NT2/D1 (cell line): ENCODE data around the gene MORN1.
A peak's percentile ranks its signal among the peaks of the same experiment; 100 is the strongest.

ENCODE experiments used
- DNase-seq: peaks from one replicate; pipeline ENCODE4 v3.0.0-alpha.2; 2011; ENCODE audit warnings: low read depth, low spot score
- H3K27me3 ChIP-seq: 2 replicates; pipeline ENCODE4 v1.6.0; 2011; ENCODE audit warnings: mild to moderate bottlenecking; ENCODE audit not compliant: insufficient read length, insufficient read depth
- H3K36me3 ChIP-seq: 2 replicates; pipeline ENCODE4 v1.6.1; 2011; ENCODE audit warnings: mild to moderate bottlenecking, low read length, mixed read lengths; ENCODE audit not compliant: insufficient read depth, insufficient read length
- H3K4me1 ChIP-seq: 2 replicates; pipeline ENCODE4 v1.5.1; 2011; ENCODE audit not compliant: insufficient read depth, insufficient read length
- H3K4me3 ChIP-seq: 2 replicates; pipeline ENCODE4 v1.5.1; 2011; ENCODE audit warnings: low read depth; ENCODE audit not compliant: insufficient read length
- H3K9ac ChIP-seq: 2 replicates; pipeline ENCODE4 v1.6.0; 2011; ENCODE audit warnings: low read depth; ENCODE audit not compliant: insufficient read length
- H3K9me3 ChIP-seq: 2 replicates; pipeline ENCODE4 v1.5.1; 2011; ENCODE audit warnings: mild to moderate bottlenecking, low read length; ENCODE audit not compliant: insufficient read depth
- SUZ12 ChIP-seq: IDR thresholded peaks from 2 replicates; pipeline ENCODE4 v1.6.1; 2011; ENCODE audit not compliant: insufficient read length, insufficient read depth; ENCODE audit errors: extremely low read depth
- YY1 ChIP-seq: IDR thresholded peaks from 2 replicates; pipeline ENCODE4 v1.6.1; 2011; ENCODE audit not compliant: insufficient read length, insufficient read depth
- ZNF274 ChIP-seq: IDR thresholded peaks from 2 replicates; pipeline ENCODE4 v1.6.1; 2011; ENCODE audit warnings: mild to moderate bottlenecking, low read depth, low read length

MORN1 gene

DNA sequence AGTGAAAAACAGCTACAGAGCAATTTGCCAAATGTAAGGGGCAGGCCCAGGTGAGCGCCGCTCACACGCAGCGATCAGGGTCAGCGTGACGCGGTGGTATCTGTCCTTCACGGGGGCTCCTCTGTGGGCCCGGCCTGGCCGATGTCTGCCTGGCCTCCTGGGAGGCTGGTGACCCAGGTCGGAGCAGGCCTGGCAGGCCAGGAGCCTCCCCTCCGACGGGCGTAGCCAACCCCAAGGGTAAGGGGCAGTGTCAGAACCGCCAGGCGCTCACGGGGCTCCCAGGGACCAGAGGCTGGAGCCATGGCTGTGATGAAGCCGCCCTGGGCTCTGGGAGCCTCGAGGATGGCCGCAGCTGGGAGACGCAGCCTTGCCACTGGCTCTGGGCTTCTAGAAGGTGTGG, 72.1 kb downstream of the MORN1 start:
- Histone ChIP-seq H3K4me3 (no peak overlapping the region), H3K9ac (no peak overlapping the region), H3K36me3 (no peaks in the 10 kb centered on the region), H3K9me3 (no peaks in the 10 kb centered on the region), H3K27me3 (peaks cover 9% of the 10 kb centered on the region), H3K4me1 (peaks cover 32% of the 10 kb centered on the region)
- TF ChIP-seq YY1 (no peak), ZNF274 (no peak), SUZ12 (no peak)
- DNase-seq = no peak

DNA sequence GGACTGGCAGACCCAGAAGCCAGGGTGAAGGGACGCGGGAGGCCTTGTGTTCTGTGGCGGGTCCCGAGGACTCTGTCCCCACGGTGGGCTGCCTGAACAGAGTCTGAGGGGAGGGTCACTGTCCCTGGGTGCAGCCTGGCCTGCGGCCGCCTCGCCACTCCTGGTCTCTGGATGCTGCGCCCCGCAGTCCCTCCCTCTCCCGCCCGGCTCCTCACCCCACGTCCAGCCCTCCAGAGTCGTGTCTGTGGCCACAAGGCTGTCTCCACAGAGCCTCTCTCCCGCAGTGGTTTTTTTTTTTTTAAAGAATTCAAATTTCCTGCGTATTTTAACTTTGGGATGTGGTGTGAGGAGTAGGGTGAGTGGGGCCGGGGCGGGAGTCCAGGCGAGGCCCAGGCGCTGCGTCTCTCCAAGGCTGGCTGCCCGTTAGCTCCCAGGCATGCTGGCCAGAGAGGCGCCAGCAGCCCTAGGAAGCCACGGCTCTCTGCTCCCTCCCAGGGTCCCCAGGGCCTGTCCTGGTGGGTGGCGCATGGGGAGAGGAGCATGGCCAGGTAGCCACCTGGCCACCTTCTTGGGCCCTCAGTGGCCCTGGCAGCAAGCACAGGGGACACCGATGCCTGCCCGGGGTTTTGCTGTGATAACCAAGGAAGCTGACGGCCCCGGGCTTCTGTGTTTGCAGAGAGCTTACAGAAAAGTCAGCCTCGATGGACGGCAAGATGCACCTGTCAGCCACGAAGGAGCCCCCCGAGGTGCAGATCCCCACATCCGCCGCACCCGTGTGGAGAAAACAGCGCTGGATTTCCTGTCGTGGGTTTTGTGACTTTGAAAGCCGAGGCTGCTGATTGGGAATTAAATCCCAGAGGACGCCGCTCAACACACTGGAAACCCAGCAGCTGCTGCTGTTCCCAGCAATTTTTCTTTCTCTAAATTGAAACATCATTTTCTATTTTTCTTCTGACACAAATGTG, 72.8 kb downstream of the MORN1 start:
- Histone ChIP-seq H3K9ac (no peak overlapping the region), H3K4me3 (no peak overlapping the region), H3K36me3 (no peaks in the 10 kb centered on the region), H3K4me1 (peaks cover 35% of the 10 kb centered on the region), H3K27me3 (peaks cover 3% of the 10 kb centered on the region), H3K9me3 (no peaks in the 10 kb centered on the region)
- TF ChIP-seq ZNF274 (no peak), SUZ12 (no peak), YY1 (no peak)
- no peak for DNase-seq

- no peaks in the 10 kb centered on the region for H3K27me3 ChIP-seq
Measured at GRCh38 chr1:2317230-2318065, 73.9 kb downstream of the MORN1 start.

GRCh38 chr1:2316451-2316961, 74.8 kb downstream of the MORN1 start:
- no peaks in the 10 kb centered on the region for H3K36me3 ChIP-seq
- H3K4me1 ChIP-seq = peaks cover 38% of the 10 kb centered on the region

More at GRCh38 chr1:2317230-2318065, 73.9 kb downstream of the MORN1 start:
- no peaks in the 10 kb centered on the region for H3K36me3 ChIP-seq
- peaks cover 36% of the 10 kb centered on the region for H3K4me1 ChIP-seq
- H3K9me3 ChIP-seq = no peaks in the 10 kb centered on the region
- no peak for TF ChIP-seq ZNF274
- no peak for TF ChIP-seq SUZ12
- TF ChIP-seq YY1 = no peak
- no peak overlapping the region for H3K4me3 ChIP-seq
- DNase-seq = no peak
- no peak overlapping the region for H3K9ac ChIP-seq

GRCh38 chr1:2315674-2316450, 75.5 kb downstream of the MORN1 start:
- H3K27me3 ChIP-seq = no peaks in the 10 kb centered on the region
- TF ChIP-seq SUZ12 (no peak), ZNF274 (no peak), YY1 (no peak)
- H3K9me3 ChIP-seq = no peaks in the 10 kb centered on the region
- H3K9ac ChIP-seq = peak overlapping the region; percentile 76
- DNase-seq = no peak
- peaks cover 41% of the 10 kb centered on the region for H3K4me1 ChIP-seq
- no peaks in the 10 kb centered on the region for H3K36me3 ChIP-seq
- H3K4me3 ChIP-seq = peak overlapping the region; percentile 6

More at GRCh38 chr1:2316451-2316961, 74.8 kb downstream of the MORN1 start:
- DNase-seq = no peak
- Histone ChIP-seq H3K9ac (peak overlapping the region; percentile 67), H3K27me3 (no peaks in the 10 kb centered on the region), H3K9me3 (no peaks in the 10 kb centered on the region), H3K4me3 (no peak overlapping the region)
- no peak for TF ChIP-seq ZNF274
- TF ChIP-seq YY1 = no peak

GRCh38 chr1:2314803-2315673, 76.3 kb downstream of the MORN1 start:
- no peaks in the 10 kb centered on the region for H3K9me3 ChIP-seq
- peaks cover 47% of the 10 kb centered on the region for H3K4me1 ChIP-seq
- no peak for DNase-seq
- no peaks in the 10 kb centered on the region for H3K27me3 ChIP-seq
- H3K36me3 ChIP-seq = no peaks in the 10 kb centered on the region
- TF ChIP-seq SUZ12 (no peak), ZNF274 (no peak), YY1 (no peak)
- H3K4me3 ChIP-seq = peak overlapping the region; percentile 39
- H3K9ac ChIP-seq = peak overlapping the region; percentile 82
